Left lung (tissue), 10 donors: ENCODE results near the gene MSH2. TPM values are rescaled to one million over a fixed set of nuclear protein-coding genes. Genes with fewer than 3 reads are reported as not detected.

ENCODE experiments used
- ATAC-seq: fragments of 200-7000 bp; cut with Tn5 transposase; one replicate; pipeline ENCODE4 v1.9.1; 2020; ENCODE audit warnings: moderate library complexity
- DNase-seq, 4 donors: peaks; one replicate each; pipeline ENCODE4 v3.0.0-alpha.2; 2013 to 2020
- H3K27ac ChIP-seq, 2 donors: fragments of 200-600 bp; sonication (generic) in 1 of 2; one replicate each; pipeline versions ENCODE4 v1.5.0 to v1.8.0; 2020 to 2021
- H3K27me3 ChIP-seq, 2 donors: fragments of 200-600 bp; sonication (generic) in 1 of 2; one replicate each; pipeline versions ENCODE4 v1.5.0 to v1.8.0; 2020 to 2021
- H3K36me3 ChIP-seq, 2 donors: fragments of 200-600 bp; sonication (generic) in 1 of 2; one replicate each; pipeline versions ENCODE4 v1.5.0 to v1.8.0; 2020 to 2021
- H3K4me1 ChIP-seq, 2 donors: fragments of 200-600 bp; one replicate each; pipeline ENCODE4 v1.8.0; 2021
- H3K4me3 ChIP-seq, 2 donors: fragments of 200-600 bp; sonication (generic) in 1 of 2; one replicate each; pipeline versions ENCODE4 v1.5.0 to v1.8.0; 2020 to 2021; ENCODE audit warnings: mild to moderate bottlenecking in 1 of 2
- H3K9me3 ChIP-seq, 2 donors: fragments of 200-600 bp; sonication (generic) in 1 of 2; one replicate each; pipeline versions ENCODE4 v1.5.0 to v1.8.0; 2020 to 2021
- intact Hi-C, 2 donors: fragments of 100-400 bp; cut with DNase I; formaldehyde crosslinking; loops; one replicate each; pipeline versions ENCODE4 v1.11.2 to v1.14.2; 2022
- polyA plus RNA-seq, 6 donors: library from polyadenylated mRNA; unstranded; fragments of 120-200 nt; gene quantifications; one replicate each; pipeline ENCODE4 v1.2.1, GENCODE V29; 2013; ENCODE audit not compliant: insufficient read length in 6 of 6
- total RNA-seq, 2 donors: library from RNA; stranded (reverse); fragmentation: NEBNext Ultra II Directional; extraction: Animal tissue kit (Norgen Biotek cat#: 25700); gene quantifications; one replicate each; pipeline ENCODE4 v1.2.1, GENCODE V29; 2021
- TF ChIP-seq, protein P1 (sequence below), 2 donors: fragments of 200-600 bp; sonication (generic) in 1 of 2; IDR thresholded peaks; one replicate each; pipeline versions ENCODE4 v1.5.0 to v1.8.0; 2021; ENCODE audit warnings: antibody characterized with exemption in 2 of 2
- donor health status: DM: no; HTN: yes; CAD: no.
- donor health status: DM: no; HTN: no; CAD: no.

MSH2 gene
- total and polyA plus RNA-seq, 8 donors: 16.2 to 70.4 (median 58.8) TPM

DNA sequence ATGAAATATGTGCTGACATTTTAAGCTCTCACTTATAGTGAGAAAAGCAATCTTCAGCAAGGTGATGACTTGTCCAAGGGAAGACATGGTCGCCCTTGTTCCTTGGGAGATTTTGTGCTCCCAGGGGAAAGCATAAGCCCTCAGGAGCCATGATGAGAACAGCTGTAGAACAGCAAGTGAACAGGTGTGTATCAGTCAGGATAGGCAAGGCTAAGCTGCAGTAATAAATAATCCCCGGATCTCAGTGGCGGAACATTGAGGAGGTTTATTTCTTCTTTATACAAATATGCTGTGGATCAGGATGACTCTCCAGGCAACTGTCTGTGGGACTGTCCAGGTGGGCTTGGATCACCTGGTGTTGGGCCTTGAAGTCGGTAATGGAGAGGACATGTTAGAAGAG is 103.1 kb downstream of the MSH2 start:
- Histone ChIP-seq H3K36me3 (no peaks in the 10 kb centered on the region), H3K4me3 (no peak overlapping the region), H3K9me3 (peaks cover 0 to 5% of the 10 kb centered on the region in 2 donors), H3K4me1 (no peaks in the 10 kb centered on the region), H3K27ac (no peak overlapping the region), H3K27me3 (no peaks in the 10 kb centered on the region)
- TF ChIP-seq, protein P1, sequence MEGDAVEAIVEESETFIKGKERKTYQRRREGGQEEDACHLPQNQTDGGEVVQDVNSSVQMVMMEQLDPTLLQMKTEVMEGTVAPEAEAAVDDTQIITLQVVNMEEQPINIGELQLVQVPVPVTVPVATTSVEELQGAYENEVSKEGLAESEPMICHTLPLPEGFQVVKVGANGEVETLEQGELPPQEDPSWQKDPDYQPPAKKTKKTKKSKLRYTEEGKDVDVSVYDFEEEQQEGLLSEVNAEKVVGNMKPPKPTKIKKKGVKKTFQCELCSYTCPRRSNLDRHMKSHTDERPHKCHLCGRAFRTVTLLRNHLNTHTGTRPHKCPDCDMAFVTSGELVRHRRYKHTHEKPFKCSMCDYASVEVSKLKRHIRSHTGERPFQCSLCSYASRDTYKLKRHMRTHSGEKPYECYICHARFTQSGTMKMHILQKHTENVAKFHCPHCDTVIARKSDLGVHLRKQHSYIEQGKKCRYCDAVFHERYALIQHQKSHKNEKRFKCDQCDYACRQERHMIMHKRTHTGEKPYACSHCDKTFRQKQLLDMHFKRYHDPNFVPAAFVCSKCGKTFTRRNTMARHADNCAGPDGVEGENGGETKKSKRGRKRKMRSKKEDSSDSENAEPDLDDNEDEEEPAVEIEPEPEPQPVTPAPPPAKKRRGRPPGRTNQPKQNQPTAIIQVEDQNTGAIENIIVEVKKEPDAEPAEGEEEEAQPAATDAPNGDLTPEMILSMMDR (IDR thresholded peaks at IDR 0.05): no peak
- DNase-seq (no peak), ATAC-seq (no peak)
- intact Hi-C loops: no loop called here

DNA sequence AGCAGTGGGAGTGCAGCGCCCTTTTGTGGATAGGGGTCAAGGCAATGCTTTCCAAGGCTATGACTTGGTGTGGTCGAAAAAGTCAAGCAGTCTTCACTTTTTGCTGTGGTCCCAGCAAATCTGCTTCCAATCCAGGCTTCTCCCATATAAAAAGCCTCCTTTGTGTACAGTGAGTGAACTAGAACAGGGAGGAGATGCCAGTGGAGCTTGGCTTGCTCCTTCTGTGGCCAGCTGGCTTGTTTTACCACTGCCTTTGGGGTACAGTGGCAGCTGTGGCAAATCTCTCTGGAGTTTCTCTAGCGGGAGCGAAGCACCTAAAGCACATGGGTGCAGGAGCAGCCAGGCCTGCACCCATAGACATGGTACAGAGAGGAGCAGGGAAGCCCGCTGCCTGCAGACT is 103.5 kb downstream of the MSH2 start:
- no peak overlapping the region for H3K4me3 ChIP-seq
- TF ChIP-seq, protein P1 (IDR thresholded peaks at IDR 0.05): no peak

DNA sequence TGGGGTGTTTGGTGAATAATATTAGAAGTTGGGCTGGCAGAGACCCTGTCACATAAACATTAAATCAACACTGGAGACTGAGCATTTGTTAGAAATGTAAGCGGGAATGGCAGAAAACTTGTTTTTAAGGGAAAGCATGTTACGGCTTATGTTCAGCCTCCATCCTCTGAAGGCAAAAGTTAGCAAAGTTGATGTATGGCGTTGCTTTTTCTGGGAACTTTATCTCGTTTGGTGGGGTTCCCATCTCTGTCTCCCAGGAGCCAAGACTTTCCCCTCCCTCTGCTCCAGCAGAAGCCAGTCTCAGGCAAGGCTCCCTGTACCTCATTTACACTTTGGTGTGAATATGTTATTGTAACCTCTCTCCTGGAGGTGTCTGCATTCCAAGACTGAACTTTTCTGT is 105.1 kb downstream of the MSH2 start:
- ATAC-seq (no peak), DNase-seq (no peak)
- TF ChIP-seq, protein P1 (IDR thresholded peaks at IDR 0.05): no peak
- Histone ChIP-seq H3K27me3 (no peaks in the 10 kb centered on the region), H3K36me3 (no peaks in the 10 kb centered on the region), H3K9me3 (peaks cover 0 to 5% of the 10 kb centered on the region in 2 donors), H3K27ac (no peak overlapping the region), H3K4me1 (no peaks in the 10 kb centered on the region), H3K4me3 (no peak overlapping the region)
- intact Hi-C loops: no loop called here

More for the DNA sequence above, 103.5 kb downstream of the MSH2 start:
- no peak for ATAC-seq
- Histone ChIP-seq H3K27ac (no peak overlapping the region), H3K4me1 (no peaks in the 10 kb centered on the region), H3K9me3 (peaks cover 0 to 5% of the 10 kb centered on the region in 2 donors), H3K36me3 (no peaks in the 10 kb centered on the region), H3K27me3 (no peaks in the 10 kb centered on the region)
- intact Hi-C loops: no loop called here
- no peak for DNase-seq

DNA sequence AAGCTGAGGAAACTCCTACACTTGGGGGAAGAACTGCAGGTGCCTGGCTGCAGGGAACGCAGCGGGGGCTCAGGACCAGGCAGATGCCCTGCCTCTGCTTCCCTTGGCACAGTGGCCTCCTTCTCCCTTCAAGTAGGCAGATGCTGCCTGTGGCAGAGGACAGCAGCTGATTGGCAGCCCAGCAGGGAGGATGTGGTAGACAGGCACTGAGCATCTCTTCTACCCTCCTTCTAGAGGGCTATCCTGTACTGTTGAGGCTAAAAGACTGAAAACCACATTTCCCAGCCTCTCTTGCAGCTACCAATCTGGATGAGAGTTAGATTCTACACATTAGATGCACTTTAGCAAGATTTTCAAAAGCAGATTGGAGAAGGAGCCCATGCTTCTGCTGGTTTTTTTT is 105.7 kb downstream of the MSH2 start:
- TF ChIP-seq, protein P1 (IDR thresholded peaks at IDR 0.05): no peak
- Histone ChIP-seq H3K4me3 (no peak overlapping the region), H3K27ac (no peak overlapping the region), H3K36me3 (no peaks in the 10 kb centered on the region), H3K27me3 (no peaks in the 10 kb centered on the region), H3K9me3 (peaks cover 0 to 5% of the 10 kb centered on the region in 2 donors), H3K4me1 (no peaks in the 10 kb centered on the region)
- no peak for DNase-seq
- ATAC-seq: no peak
- intact Hi-C loops: no loop called here

DNA sequence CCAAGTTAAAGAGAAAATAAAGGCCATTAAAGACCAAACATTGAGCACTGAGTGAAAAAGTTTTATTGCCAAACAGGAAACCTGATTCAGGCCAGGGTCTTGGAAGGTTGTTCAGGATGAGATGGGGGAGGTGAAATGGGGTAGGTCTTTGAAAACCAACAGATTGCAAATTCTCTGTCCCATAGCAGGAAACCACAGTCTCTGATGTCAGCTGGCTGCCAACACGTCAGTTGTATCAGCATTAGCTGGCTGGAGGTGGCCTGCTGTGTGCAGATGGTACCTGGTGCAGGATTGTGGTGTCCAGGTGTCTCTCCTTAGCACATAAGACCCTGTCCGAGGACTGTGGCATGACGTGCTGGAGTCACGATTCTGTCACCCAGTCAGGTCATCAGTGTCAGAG is 106.3 kb downstream of the MSH2 start:
- Histone ChIP-seq H3K9me3 (peaks cover 0 to 5% of the 10 kb centered on the region in 2 donors), H3K4me1 (no peaks in the 10 kb centered on the region), H3K36me3 (no peaks in the 10 kb centered on the region), H3K4me3 (no peak overlapping the region), H3K27me3 (no peaks in the 10 kb centered on the region), H3K27ac (no peak overlapping the region)
- intact Hi-C loops: no loop called here
- TF ChIP-seq, protein P1 (IDR thresholded peaks at IDR 0.05): no peak
- ATAC-seq: no peak
- no peak for DNase-seq
